Measurements from ENCODE around the gene ZNF534.
"Not testable (repeated sequence)": the region's sequence is repeated elsewhere in the genome, so short reads cannot be mapped to it uniquely, and the experiment has no call there.

The ZNF534 gene

GRCh38 chr19:52428937-52429336, at the start of gene ZNF534:
Gene ZNF534 (plus strand): TSS chr19:52429148. CDS start chr19:52431475, 2,327 bp downstream.
- no peak for DNase-seq

- DNase-seq: no peak
These were observed 37.8 kb upstream of the ZNF534 start for GRCh38 chr19:52391135-52391534.

GRCh38 chr19:52397310-52398080, 31.5 kb upstream of the ZNF534 start, which contains the start of gene ZNF528:
Gene ZNF528 (plus strand): TSS chr19:52397849. CDS start chr19:52402014, 4,165 bp downstream.
- peak; percentile 95 for DNase-seq

GRCh38 chr19:52398081-52398441, 30.9 kb upstream of the ZNF534 start:
- peak; percentile 9 for DNase-seq

GRCh38 chr19:52410276-52410675, 18.7 kb upstream of the ZNF534 start:
- DNase-seq: no peak

GRCh38 chr19:52415711-52416110, 13.2 kb upstream of the ZNF534 start:
- no peak for DNase-seq

- DNase-seq: no peak
These were observed 13.2 kb downstream of the ZNF534 start for GRCh38 chr19:52442179-52442578.

GRCh38 chr19:52444506-52444905, 15.6 kb downstream of the ZNF534 start:
- DNase-seq: no peak

GRCh38 chr19:52451241-52451640, 22.3 kb downstream of the ZNF534 start:
- DNase-seq: no peak

- peak; percentile 77 for DNase-seq
These were observed 24.6 kb downstream of the ZNF534 start, which contains the start of gene ZNF578 for GRCh38 chr19:52453324-52454094. Gene ZNF578 (plus strand): TSS chr19:52453553. CDS start chr19:52501846, 48,293 bp downstream.

GRCh38 chr19:52464798-52465470, 36.0 kb downstream of the ZNF534 start:
- no peak for DNase-seq

GRCh38 chr19:52473655-52474350, 44.9 kb downstream of the ZNF534 start:
- DNase-seq: no peak

- DNase-seq: no peak
These were observed 45.6 kb downstream of the ZNF534 start for GRCh38 chr19:52474351-52475127.

GRCh38 chr19:52484111-52484743, 55.3 kb downstream of the ZNF534 start:
- DNase-seq: not testable (repeated sequence)

- not testable (repeated sequence) for DNase-seq
These were observed 56.1 kb downstream of the ZNF534 start for GRCh38 chr19:52485064-52485463.

GRCh38 chr19:52485561-52486240, 56.8 kb downstream of the ZNF534 start:
- not testable (repeated sequence) for DNase-seq

GRCh38 chr19:52492201-52492993, 63.4 kb downstream of the ZNF534 start:
- no peak for DNase-seq

GRCh38 chr19:52492994-52493470, 64.1 kb downstream of the ZNF534 start:
- DNase-seq: no peak

GRCh38 chr19:52494518-52494917, 65.6 kb downstream of the ZNF534 start:
- no peak for DNase-seq

GRCh38 chr19:52498571-52498970, 69.6 kb downstream of the ZNF534 start:
- no peak for DNase-seq

Measured in stimulated activated CD4-positive, alpha-beta T cell treated with anti-CD3 and anti-CD28 coated beads, Interleukin-1b, Interleukin-23, amount 100 ng/mL, for 48 hours (primary cell).